Stimulated activated CD8-positive, alpha-beta memory T cell treated with anti-CD3 and anti-CD28 coated beads, Interleukin-7, amount 100 ng/mL, for 48 hours (primary cell): Measurements from ENCODE around the gene ICE1.
A peak's percentile ranks its signal among the peaks of the same experiment; 100 is the strongest.
"Not testable (repeated sequence)": the region's sequence is repeated elsewhere in the genome, so short reads cannot be mapped to it uniquely, and the experiment has no call there.

Source experiments
- DNase-seq, 2 donors: peaks; one replicate each; pipeline ENCODE4 v3.0.0-alpha.2; 2020; ENCODE audit warnings: low read depth in 1 of 2; ENCODE audit errors: extremely low read depth in 1 of 2

ICE1 gene

GRCh38 chr5:5421961-5422818, at the start of gene ICE1:
Gene ICE1, plus strand, starts transcription at chr5:5422677. Its CDS starts 239 bp downstream, at chr5:5422916.
- DNase-seq, result peak; percentile 82 to 91

GRCh38 chr5:5372930-5373329, 49.5 kb upstream of the ICE1 start:
- DNase-seq, result no peak

GRCh38 chr5:5373351-5373989, 49.0 kb upstream of the ICE1 start:
- no peak for DNase-seq

- no peak for DNase-seq
Observed at GRCh38 chr5:5374009-5374715, 48.3 kb upstream of the ICE1 start.

GRCh38 chr5:5377780-5378179, 44.7 kb upstream of the ICE1 start:
- DNase-seq, result no peak

GRCh38 chr5:5378531-5378930, 43.9 kb upstream of the ICE1 start:
- no peak for DNase-seq

- no peak for DNase-seq
Observed at GRCh38 chr5:5380298-5380697, 42.2 kb upstream of the ICE1 start.

- DNase-seq, result no peak
Observed at GRCh38 chr5:5381310-5381913, 41.1 kb upstream of the ICE1 start.

- DNase-seq, result no peak
Observed at GRCh38 chr5:5383461-5383860, 39.0 kb upstream of the ICE1 start.

- no peak for DNase-seq
Observed at GRCh38 chr5:5384660-5385330, 37.7 kb upstream of the ICE1 start.

GRCh38 chr5:5385331-5385662, 37.2 kb upstream of the ICE1 start:
- no peak for DNase-seq

- no peak for DNase-seq
Observed at GRCh38 chr5:5386329-5386728, 36.1 kb upstream of the ICE1 start.

- no peak for DNase-seq
Observed at GRCh38 chr5:5387192-5387591, 35.3 kb upstream of the ICE1 start.

- DNase-seq, result no peak
Observed at GRCh38 chr5:5387777-5388176, 34.7 kb upstream of the ICE1 start.

GRCh38 chr5:5390121-5390869, 32.2 kb upstream of the ICE1 start:
- DNase-seq, result not testable (repeated sequence)

GRCh38 chr5:5392504-5392903, 30.0 kb upstream of the ICE1 start:
- not testable (repeated sequence) for DNase-seq

GRCh38 chr5:5394384-5394986, 28.0 kb upstream of the ICE1 start:
- DNase-seq, result not testable (repeated sequence)

GRCh38 chr5:5395093-5395492, 27.4 kb upstream of the ICE1 start:
- not testable (repeated sequence) for DNase-seq

GRCh38 chr5:5398071-5398470, 24.4 kb upstream of the ICE1 start:
- no peak for DNase-seq

GRCh38 chr5:5401095-5401494, 21.4 kb upstream of the ICE1 start:
- no peak for DNase-seq
